Neutrophil (primary cell): ENCODE data around the gene THEMIS2.
A peak's percentile ranks its signal among the peaks of the same experiment; 100 is the strongest.

Experiments used
- H3K27ac ChIP-seq: fragments of 200-600 bp; sonication (generic); 2 replicates; pipeline ENCODE4 v1.5.1; 2016; ENCODE audit warnings: mild to moderate bottlenecking, moderate library complexity
- H3K27me3 ChIP-seq: fragments of 200-600 bp; sonication (generic); 2 replicates; pipeline ENCODE4 v1.6.0; 2016; ENCODE audit warnings: mild to moderate bottlenecking
- H3K36me3 ChIP-seq: fragments of 200-600 bp; sonication (generic); 2 replicates; pipeline ENCODE4 v1.5.1; 2017
- H3K4me1 ChIP-seq, 2 experiments: fragments of 200-600 bp in 1 of 2; sonication (generic) in 1 of 2; 1 replicate in 1 of 2; 2 replicates in 1 of 2; pipeline versions ENCODE4 v1.5.1 to v1.6.1; 2013 to 2016; ENCODE audit warnings: low read depth in 1 of 2, low read length in 1 of 2, mild to moderate bottlenecking in 1 of 2, moderate library complexity in 1 of 2; ENCODE audit not compliant: control insufficient read depth in 1 of 2, insufficient read depth in 1 of 2
- H3K4me3 ChIP-seq, 2 experiments: fragments of 200-600 bp in 1 of 2; sonication (generic) in 1 of 2; 1 replicate in 1 of 2; 2 replicates in 1 of 2; pipeline ENCODE4 v1.5.1; 2013 to 2016; ENCODE audit warnings: low read depth in 1 of 2, low read length in 1 of 2, mild to moderate bottlenecking in 1 of 2, moderate library complexity in 1 of 2
- H3K9me3 ChIP-seq: fragments of 200-600 bp; sonication (generic); 2 replicates; pipeline ENCODE4 v1.5.1; 2016
- CTCF ChIP-seq: fragments of 200-600 bp; sonication (generic); IDR thresholded peaks from 2 replicates; pipeline ENCODE4 v1.5.1; 2016; ENCODE audit warnings: antibody characterized with exemption

Gene THEMIS2

GRCh38 chr1:27934818-27935549 lies 62.6 kb downstream of the THEMIS2 start, which contains the start of gene SMPDL3B:
SMPDL3B (plus strand) TSS chr1:27935000; CDS start chr1:27935184, 184 bp downstream.
- no peak within 1 kb of the TSS for H3K4me3 ChIP-seq
- H3K9me3 ChIP-seq = no peaks in the 10 kb centered on the region
- H3K36me3 ChIP-seq = no peaks in the 10 kb centered on the region
- peak within 1 kb of the TSS; percentile 35 for H3K27ac ChIP-seq
- peak; percentile 8 for TF ChIP-seq CTCF
- peaks cover 27 to 37% of the 10 kb centered on the region in 2 experiments for H3K4me1 ChIP-seq
- H3K27me3 ChIP-seq = peaks cover 6% of the 10 kb centered on the region

- no peaks in the 10 kb centered on the region for H3K36me3 ChIP-seq
- peaks cover 35 to 44% of the 10 kb centered on the region in 2 experiments for H3K4me1 ChIP-seq
- no peaks in the 10 kb centered on the region for H3K9me3 ChIP-seq
- no peak overlapping the region for H3K4me3 ChIP-seq
- peaks cover 6% of the 10 kb centered on the region for H3K27me3 ChIP-seq
- no peak overlapping the region for H3K27ac ChIP-seq
- TF ChIP-seq CTCF = no peak
Measured at GRCh38 chr1:27935721-27936120, 63.4 kb downstream of the THEMIS2 start.
